ENCODE data around the gene ZNF628.

Gene ZNF628

DNA sequence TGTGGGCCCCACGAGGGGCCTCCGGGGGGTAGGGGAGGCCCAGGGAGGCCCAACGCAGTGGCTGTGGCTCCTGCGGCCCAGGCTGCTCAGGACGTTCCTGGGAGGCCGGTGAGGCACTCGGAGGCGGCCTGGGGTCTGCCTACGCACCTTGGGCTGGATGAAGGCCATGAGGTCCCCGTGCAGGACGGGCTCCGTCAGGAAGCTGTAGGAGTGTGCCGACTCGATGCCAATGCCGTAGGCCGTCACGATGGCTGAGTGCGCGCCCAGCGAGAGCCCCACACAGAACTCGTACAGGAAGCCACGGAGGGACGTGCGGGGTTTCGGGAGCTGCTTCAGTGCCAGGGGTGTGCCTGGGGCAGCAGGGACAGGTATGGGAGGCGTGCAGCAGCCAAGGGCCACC lies 54.6 kb downstream of the ZNF628 start:
- DNase-seq = no peak
